Adrenal gland (tissue), 5 donors: Measurements from ENCODE around the gene CYP3A7.

Experiments
- CTCF ChIP-seq, 6 experiments: fragments of 450-650 bp in 4 of 6; fragments of 200-600 bp in 2 of 6; sonication (generic) in 1 of 6; IDR thresholded peaks; 1 replicate in 5 of 6; 2 replicates in 1 of 6; pipeline versions ENCODE4 v1.5.1 to v1.8.0; 2016 to 2021; ENCODE audit warnings: antibody characterized with exemption in 6 of 6, mild to moderate bottlenecking in 2 of 6, moderate library complexity in 1 of 6
- POLR2A ChIP-seq, 2 donors: fragments of 450-650 bp; IDR thresholded peaks; one replicate each; pipeline ENCODE4 v1.6.1; 2017; ENCODE audit warnings: antibody characterized with exemption in 2 of 2, mild to moderate bottlenecking in 2 of 2, moderate library complexity in 1 of 2
- donor health status: DM: no; HTN: no; CAD: no.

GRCh38 chr7:99730238-99730810 is 4.7 kb downstream of the CYP3A7 start:
- TF ChIP-seq POLR2A (IDR thresholded peaks at IDR 0.05) = no peak
- no peak for TF ChIP-seq CTCF (IDR thresholded peaks at IDR 0.05)
